Colonic mucosa (tissue), 4 donors: ENCODE measurements around the gene TUBB2A. TPM values are rescaled to one million over a fixed set of nuclear protein-coding genes. Genes with fewer than 3 reads are reported as not detected.
"Not testable (repeated sequence)": the region's sequence is repeated elsewhere in the genome, so short reads cannot be mapped to it uniquely, and the experiment has no call there.

Source experiments
- DNase-seq: peaks from one replicate; pipeline ENCODE4 v3.0.0-alpha.2; 2020
- H3K27ac ChIP-seq: fragments of 200-600 bp; one replicate; pipeline ENCODE4 v1.8.0; 2021
- H3K27me3 ChIP-seq: fragments of 200-600 bp; one replicate; pipeline ENCODE4 v1.8.0; 2021
- H3K36me3 ChIP-seq: fragments of 200-600 bp; one replicate; pipeline ENCODE4 v1.8.0; 2021
- H3K4me1 ChIP-seq: fragments of 200-600 bp; one replicate; pipeline ENCODE4 v1.8.0; 2021; ENCODE audit warnings: mild to moderate bottlenecking
- H3K4me3 ChIP-seq: fragments of 200-600 bp; one replicate; pipeline ENCODE4 v1.8.0; 2021
- H3K9ac ChIP-seq, 2 donors: one replicate each; pipeline ENCODE4 v1.7.0; 2013; ENCODE audit warnings: control low read depth in 2 of 2, low read depth in 2 of 2, low read length in 2 of 2
- H3K9me3 ChIP-seq: fragments of 200-600 bp; one replicate; pipeline ENCODE4 v1.8.0; 2021
- intact Hi-C: fragments of 100-400 bp; cut with DNase I; formaldehyde crosslinking; loops from one replicate; pipeline ENCODE4 v1.14.1; 2022
- total RNA-seq, 2 donors: library from RNA; stranded (reverse); fragmentation: NEBNext Ultra II Directional in 1 of 2; extraction: Animal tissue kit (Norgen Biotek cat#: 25700) in 1 of 2; gene quantifications; one replicate each; pipeline ENCODE4 v1.2.1, GENCODE V29; 2021
- TF ChIP-seq, protein P1 (sequence below): fragments of 200-600 bp; IDR thresholded peaks from one replicate; pipeline ENCODE4 v1.8.0; 2022; ENCODE audit warnings: antibody characterized with exemption, mild to moderate bottlenecking
- donor health status: healthy.
- donor health status: DM: no; HTN: no; CAD: no.
- donor health status: DM: no; HTN: no; CAD: no.

TUBB2A gene
- total RNA-seq, 2 donors from 2014 or later = 20.4 to 43.2 TPM

DNA sequence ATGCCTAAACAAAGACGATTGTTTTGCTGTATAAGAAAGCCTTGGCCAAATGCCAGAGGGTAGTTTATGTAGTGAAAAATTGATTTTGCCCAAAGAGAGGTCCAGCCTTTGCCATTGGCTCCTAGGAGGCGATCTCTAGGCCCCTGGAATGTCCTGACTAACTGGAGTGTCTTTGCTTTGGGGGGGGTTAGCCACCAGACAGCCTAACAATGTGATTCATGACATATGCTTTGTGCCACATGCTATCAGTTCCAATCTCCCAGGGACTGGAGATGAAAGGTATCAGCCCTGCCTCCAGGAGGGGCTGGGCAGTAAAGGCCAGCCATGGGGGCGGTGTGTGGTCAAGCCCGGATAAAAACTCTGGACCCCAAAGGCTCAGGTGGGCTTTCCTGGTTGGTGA is 32.7 kb upstream of the TUBB2A start:
- Histone ChIP-seq H3K27ac (no peak overlapping the region), H3K36me3 (no peaks in the 10 kb centered on the region), H3K4me1 (no peaks in the 10 kb centered on the region), H3K27me3 (no peaks in the 10 kb centered on the region), H3K4me3 (no peak overlapping the region), H3K9me3 (no peaks in the 10 kb centered on the region), H3K9ac (no peak overlapping the region)
- TF ChIP-seq, protein P1, sequence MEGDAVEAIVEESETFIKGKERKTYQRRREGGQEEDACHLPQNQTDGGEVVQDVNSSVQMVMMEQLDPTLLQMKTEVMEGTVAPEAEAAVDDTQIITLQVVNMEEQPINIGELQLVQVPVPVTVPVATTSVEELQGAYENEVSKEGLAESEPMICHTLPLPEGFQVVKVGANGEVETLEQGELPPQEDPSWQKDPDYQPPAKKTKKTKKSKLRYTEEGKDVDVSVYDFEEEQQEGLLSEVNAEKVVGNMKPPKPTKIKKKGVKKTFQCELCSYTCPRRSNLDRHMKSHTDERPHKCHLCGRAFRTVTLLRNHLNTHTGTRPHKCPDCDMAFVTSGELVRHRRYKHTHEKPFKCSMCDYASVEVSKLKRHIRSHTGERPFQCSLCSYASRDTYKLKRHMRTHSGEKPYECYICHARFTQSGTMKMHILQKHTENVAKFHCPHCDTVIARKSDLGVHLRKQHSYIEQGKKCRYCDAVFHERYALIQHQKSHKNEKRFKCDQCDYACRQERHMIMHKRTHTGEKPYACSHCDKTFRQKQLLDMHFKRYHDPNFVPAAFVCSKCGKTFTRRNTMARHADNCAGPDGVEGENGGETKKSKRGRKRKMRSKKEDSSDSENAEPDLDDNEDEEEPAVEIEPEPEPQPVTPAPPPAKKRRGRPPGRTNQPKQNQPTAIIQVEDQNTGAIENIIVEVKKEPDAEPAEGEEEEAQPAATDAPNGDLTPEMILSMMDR = no peak
- no peak for DNase-seq
- intact Hi-C loops = no loop called here

DNA sequence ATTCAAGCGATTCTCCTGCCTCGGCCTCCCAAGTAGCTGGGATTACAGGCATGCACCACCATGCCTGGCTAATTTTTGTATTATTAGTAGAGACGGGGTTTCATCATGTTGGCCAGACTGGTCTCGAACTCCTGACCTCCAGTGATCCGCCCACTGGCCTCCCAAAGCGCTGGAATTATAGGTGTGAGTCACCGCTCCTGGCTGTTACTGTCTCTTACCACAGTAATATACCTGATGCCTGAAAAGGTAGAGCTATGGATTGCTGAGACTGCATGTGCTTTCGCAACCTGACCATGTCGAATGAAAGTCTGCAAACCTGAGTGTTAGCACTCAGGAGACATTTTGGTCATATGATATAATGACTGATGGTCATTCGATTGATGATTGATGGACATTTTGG is 31.8 kb upstream of the TUBB2A start:
- H3K27ac ChIP-seq, intact Hi-C loops, H3K4me3 ChIP-seq, H3K9ac ChIP-seq, H3K4me1 ChIP-seq, H3K27me3 ChIP-seq, DNase-seq, H3K36me3 ChIP-seq, H3K9me3 ChIP-seq: not testable (repeated sequence)

GRCh38 chr6:3188262-3188661 is 30.9 kb upstream of the TUBB2A start:
- Histone ChIP-seq H3K27ac (no peak overlapping the region), H3K4me1 (no peaks in the 10 kb centered on the region), H3K36me3 (no peaks in the 10 kb centered on the region), H3K27me3 (no peaks in the 10 kb centered on the region), H3K9ac (no peak overlapping the region), H3K4me3 (no peak overlapping the region), H3K9me3 (no peaks in the 10 kb centered on the region)
- no peak for DNase-seq
- TF ChIP-seq, protein P1 = no peak
- intact Hi-C loops = no loop called here

- H3K27me3 ChIP-seq = no peaks in the 10 kb centered on the region
- H3K4me1 ChIP-seq = no peaks in the 10 kb centered on the region
- DNase-seq = no peak
- TF ChIP-seq, protein P1 = no peak
- no peak overlapping the region for H3K27ac ChIP-seq
- intact Hi-C loops = no loop called here
- no peaks in the 10 kb centered on the region for H3K36me3 ChIP-seq
- no peaks in the 10 kb centered on the region for H3K9me3 ChIP-seq
- H3K4me3 ChIP-seq = no peak overlapping the region
- H3K9ac ChIP-seq = no peak overlapping the region
Measured at GRCh38 chr6:3186974-3187382, 29.6 kb upstream of the TUBB2A start.

DNA sequence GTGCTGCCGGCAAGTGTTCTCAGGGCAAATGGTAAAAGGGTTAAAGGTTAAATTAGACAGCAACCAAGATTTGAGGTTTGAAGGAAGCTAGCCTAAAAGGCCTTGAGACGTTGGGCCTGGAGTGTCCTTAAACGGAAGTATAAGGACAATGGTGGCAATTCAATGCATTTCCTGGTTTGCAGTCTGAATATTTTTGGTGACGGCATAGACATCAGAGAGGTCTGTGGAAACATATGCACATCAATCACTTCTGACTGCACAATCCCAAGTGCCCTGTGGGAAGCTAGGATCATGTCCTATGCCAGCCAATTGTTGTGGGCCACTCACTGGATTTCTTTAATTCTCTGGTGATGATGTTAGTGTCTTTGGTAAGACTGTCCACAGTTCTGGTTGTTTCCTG is 25.7 kb upstream of the TUBB2A start:
- Histone ChIP-seq H3K36me3 (no peaks in the 10 kb centered on the region), H3K4me1 (no peaks in the 10 kb centered on the region), H3K9me3 (no peaks in the 10 kb centered on the region), H3K9ac (no peak overlapping the region), H3K27ac (no peak overlapping the region), H3K27me3 (no peaks in the 10 kb centered on the region), H3K4me3 (no peak overlapping the region)
- DNase-seq = no peak
- intact Hi-C loops = no loop called here
- TF ChIP-seq, protein P1 = no peak

GRCh38 chr6:3181105-3181504 is 23.8 kb upstream of the TUBB2A start:
- no peaks in the 10 kb centered on the region for H3K9me3 ChIP-seq
- H3K27me3 ChIP-seq = no peaks in the 10 kb centered on the region
- intact Hi-C loops = no loop called here
- TF ChIP-seq, protein P1 = no peak
- no peak overlapping the region for H3K4me3 ChIP-seq
- no peaks in the 10 kb centered on the region for H3K4me1 ChIP-seq
- no peak overlapping the region for H3K9ac ChIP-seq
- H3K36me3 ChIP-seq = no peaks in the 10 kb centered on the region
- no peak for DNase-seq
- no peak overlapping the region for H3K27ac ChIP-seq

DNA sequence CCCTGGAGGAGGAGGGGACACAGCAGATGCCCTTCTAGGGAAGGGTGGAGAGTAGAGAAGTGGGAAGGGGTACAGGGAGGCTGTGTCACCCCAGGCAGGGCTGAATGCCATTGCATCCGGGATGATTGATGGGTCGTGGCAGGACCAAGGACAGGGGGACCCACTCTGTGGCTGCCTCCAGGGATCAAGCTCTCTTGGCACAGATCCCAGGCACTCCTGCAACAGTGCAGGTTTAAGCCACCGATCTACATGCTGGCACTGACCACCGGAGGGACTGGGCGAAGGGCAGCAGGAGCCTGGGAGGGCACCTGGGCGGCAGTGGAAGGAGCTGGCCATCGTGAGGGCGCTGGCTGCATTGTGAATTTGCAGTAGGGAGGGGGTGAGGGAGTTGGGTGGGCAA is 22.6 kb upstream of the TUBB2A start:
- H3K4me3 ChIP-seq, H3K27me3 ChIP-seq, H3K27ac ChIP-seq, H3K36me3 ChIP-seq, H3K9me3 ChIP-seq, H3K4me1 ChIP-seq, H3K9ac ChIP-seq, intact Hi-C loops, DNase-seq: not testable (repeated sequence)

- H3K9ac ChIP-seq, H3K27me3 ChIP-seq, H3K36me3 ChIP-seq, H3K4me3 ChIP-seq, H3K9me3 ChIP-seq, H3K27ac ChIP-seq, DNase-seq, intact Hi-C loops, H3K4me1 ChIP-seq: not testable (repeated sequence)
Measured at GRCh38 chr6:3178666-3179065, 21.3 kb upstream of the TUBB2A start.
